IMR-90 (cell line): Measurements from ENCODE around the gene PM20D2. TPM values are rescaled to one million over a fixed set of nuclear protein-coding genes. Genes with fewer than 3 reads are reported as not detected.

Source experiments
- ATAC-seq: fragments of 200-7000 bp; cut with Tn5 transposase; 2 replicates; pipeline ENCODE4 v1.9.1; 2020; ENCODE audit warnings: low read depth, mild to moderate bottlenecking, moderate library complexity
- Bru-seq: library from RNA; stranded (reverse); fragments of 400-500 nt; gene quantifications from one replicate; lab custom pipeline; 2021; lab: Mats Ljungman, UMichigan
- BruChase-seq, 2 experiments: library from RNA; stranded (reverse); fragments of 400-500 nt; gene quantifications; one replicate each; lab custom pipeline; 2021; lab: Mats Ljungman, UMichigan
- BruUV-seq: library from RNA; stranded (reverse); fragments of 400-500 nt; replicated peaks from 2 replicates; lab custom pipeline; 2021; lab: Mats Ljungman, UMichigan
- CTCF ChIA-PET: fragments of 300-600 bp; formaldehyde crosslinking; extraction: SDS; loops from one replicate; lab custom pipeline; 2021; ENCODE audit warnings: antibody characterized with exemption; lab: Yijun Ruan, JAX
- POLR2A ChIA-PET: fragments of 300-600 bp; sonication (Branson Sonifier 250); formaldehyde crosslinking; loops from one replicate; lab custom pipeline; 2022; ENCODE audit warnings: antibody characterized with exemption; ENCODE audit not compliant: unreplicated experiment; lab: Charles Lee
- DNase-seq: peaks from one replicate; pipeline ENCODE4 v3.0.0; 2013
- H2AFZ ChIP-seq: replicated peaks from 2 replicates; pipeline ENCODE3; 2013; ENCODE audit warnings: low read length, mild to moderate bottlenecking; ENCODE audit not compliant: poor library complexity
- H2AK5ac ChIP-seq: 2 replicates; pipeline ENCODE4 v1.6.1; 2013; ENCODE audit warnings: low read depth, low read length, inconsistent platforms
- H2AK9ac ChIP-seq: replicated peaks from 2 replicates; pipeline ENCODE3; 2013; ENCODE audit warnings: mild to moderate bottlenecking, low read depth, low read length, moderate library complexity; ENCODE audit not compliant: poor library complexity
- H2BK120ac ChIP-seq: 2 replicates; pipeline ENCODE4 v1.6.1; 2013; ENCODE audit warnings: low read depth, low read length, inconsistent platforms
- H2BK15ac ChIP-seq: 3 replicates; pipeline ENCODE4 v1.6.1; 2013; ENCODE audit warnings: low read depth, low read length, inconsistent platforms
- H2BK20ac ChIP-seq: 2 replicates; pipeline ENCODE4 v1.6.1; 2013; ENCODE audit warnings: low read depth, mild to moderate bottlenecking, inconsistent platforms, low read length, moderate library complexity
- H2BK5ac ChIP-seq: 2 replicates; pipeline ENCODE4 v1.6.1; 2013; ENCODE audit warnings: mild to moderate bottlenecking, low read depth, low read length, inconsistent platforms; ENCODE audit not compliant: poor library complexity, severe bottlenecking
- H3K14ac ChIP-seq: replicated peaks from 2 replicates; pipeline ENCODE4 v1.6.1; 2013; ENCODE audit warnings: low read depth, low read length, inconsistent platforms
- H3K18ac ChIP-seq: 2 replicates; pipeline ENCODE4 v1.6.1; 2013; ENCODE audit warnings: low read depth, low read length, control low read depth
- H3K23ac ChIP-seq: 2 replicates; pipeline ENCODE4 v1.6.1; 2013; ENCODE audit warnings: low read depth, low read length, inconsistent platforms
- H3K27ac ChIP-seq: 2 replicates; pipeline ENCODE4 v1.5.1; 2013; ENCODE audit warnings: mild to moderate bottlenecking, control low read depth, low read length; ENCODE audit not compliant: insufficient read depth
- H3K27me3 ChIP-seq: 2 replicates; pipeline ENCODE4 v1.6.1; 2013; ENCODE audit warnings: low read length; ENCODE audit not compliant: control insufficient read depth, insufficient read depth
- H3K36me3 ChIP-seq: 2 replicates; pipeline ENCODE4 v1.6.1; 2013; ENCODE audit warnings: low read length, mixed read lengths; ENCODE audit not compliant: control insufficient read depth, insufficient read depth
- H3K4ac ChIP-seq: 2 replicates; pipeline ENCODE4 v1.6.1; 2013; ENCODE audit warnings: low read depth, low read length, inconsistent platforms
- H3K4me1 ChIP-seq: 2 replicates; pipeline ENCODE4 v1.6.1; 2013; ENCODE audit warnings: low read length, mixed read lengths; ENCODE audit not compliant: control insufficient read depth, insufficient read depth
- H3K4me2 ChIP-seq: 2 replicates; pipeline ENCODE4 v1.6.1; 2013; ENCODE audit warnings: low read depth, mild to moderate bottlenecking, control low read depth, low read length, moderate library complexity
- H3K4me3 ChIP-seq: 2 replicates; pipeline ENCODE4 v1.5.1; 2013; ENCODE audit warnings: low read depth, mild to moderate bottlenecking, control low read depth, low read length, moderate library complexity; ENCODE audit not compliant: insufficient read depth
- H3K56ac ChIP-seq: 2 replicates; pipeline ENCODE4 v1.6.1; 2013; ENCODE audit warnings: low read length, inconsistent platforms; ENCODE audit not compliant: insufficient read depth; ENCODE audit errors: extremely low read depth
- H3K79me1 ChIP-seq, 2 experiments: 2 replicates each; pipeline ENCODE4 v1.6.1; 2013; ENCODE audit warnings: low read length in 2 of 2, inconsistent platforms in 1 of 2, low read depth in 1 of 2
- H3K9ac ChIP-seq: 2 replicates; pipeline ENCODE4 v1.6.1; 2013; ENCODE audit warnings: low read depth, low read length, control low read depth
- H3K9me1 ChIP-seq: 2 replicates; pipeline ENCODE4 v1.6.1; 2013; ENCODE audit warnings: low read length, inconsistent platforms; ENCODE audit not compliant: insufficient read depth
- H3K9me3 ChIP-seq: 2 replicates; pipeline ENCODE4 v1.6.1; 2013; ENCODE audit warnings: low read length; ENCODE audit not compliant: control insufficient read depth, insufficient read depth
- H4K20me1 ChIP-seq: 2 replicates; pipeline ENCODE4 v1.6.1; 2013; ENCODE audit warnings: low read length, inconsistent platforms; ENCODE audit not compliant: insufficient read depth
- H4K5ac ChIP-seq: 2 replicates; pipeline ENCODE4 v1.6.1; 2013; ENCODE audit warnings: mild to moderate bottlenecking, low read depth, low read length, control low read depth
- H4K8ac ChIP-seq, 2 experiments: 2 replicates each; pipeline ENCODE4 v1.6.1; 2013; ENCODE audit warnings: low read depth in 2 of 2, low read length in 2 of 2, control low read depth in 1 of 2, inconsistent platforms in 1 of 2
- H4K91ac ChIP-seq: 2 replicates; pipeline ENCODE4 v1.6.1; 2013; ENCODE audit warnings: low read depth, low read length, inconsistent platforms; ENCODE audit not compliant: insufficient read depth
- CEBPB ChIP-seq: IDR thresholded peaks from 2 replicates; pipeline ENCODE4 v1.6.1; 2012; ENCODE audit warnings: low read depth, low read length, improper control_type of control experiment
- MAZ ChIP-seq: IDR thresholded peaks from 2 replicates; pipeline ENCODE4 v1.6.1; 2012; ENCODE audit warnings: low read depth, mild to moderate bottlenecking, low read length, improper control_type of control experiment, moderate library complexity, borderline replicate concordance
- NFE2L2 ChIP-seq: fragments of 150-350 bp; IDR thresholded peaks from 2 replicates; pipeline ENCODE4 v1.6.1; 2016; ENCODE audit warnings: low read depth, mild to moderate bottlenecking, low read length
- WGBS, 2 experiments: methylation state at CpG; one replicate each; pipeline versions ENCODE4 v1.1.5 to v1.1.7; 2013; ENCODE audit warnings: missing lambda C conversion rate in 2 of 2; ENCODE audit not compliant: insufficient read length in 1 of 2; ENCODE audit errors: extremely low coverage in 2 of 2; 5-methylcytosine and 5-hydroxymethylcytosine counted together
- dilution Hi-C: fragments of 300-500 bp; cut with HindIII; formaldehyde crosslinking; loops from one replicate; pipeline ENCODE4 v1.14.3; 2018; ENCODE audit warnings: low sequenced_read_pairs; ENCODE audit not compliant: unreplicated experiment
- in situ Hi-C: fragments of 300-500 bp; cut with MboI; formaldehyde crosslinking; loops from 3 replicates; pipeline ENCODE4 v1.14.3; 2019; ENCODE audit warnings: low sequenced_read_pairs, inconsistent platforms, mixed read lengths
- intact Hi-C: fragments of 100-400 bp; cut with micrococcal nuclease; formaldehyde crosslinking; loops from 2 replicates; pipeline ENCODE4 v1.10.0; 2022
- long read RNA-seq: library from polyadenylated mRNA; unstranded; transcript quantifications from one replicate; pipeline ENCODE4 v2.0.0, GENCODE V29; 2021; ENCODE audit not compliant: unreplicated experiment
- polyA plus RNA-seq, 3 experiments: library from polyadenylated mRNA; depleted of rRNA; stranded (reverse); fragments of >200 nt; gene quantifications; 2 replicates each; pipeline ENCODE4 v1.2.3, GENCODE V29; 2012; ENCODE audit warnings: low replicate concordance in 1 of 3
- total RNA-seq: library from RNA; depleted of rRNA; stranded (reverse); fragments of >200 nt; gene quantifications from 2 replicates; pipeline ENCODE4 v1.2.3, GENCODE V29; 2012; rRNA removed

PM20D2 gene, protein sequence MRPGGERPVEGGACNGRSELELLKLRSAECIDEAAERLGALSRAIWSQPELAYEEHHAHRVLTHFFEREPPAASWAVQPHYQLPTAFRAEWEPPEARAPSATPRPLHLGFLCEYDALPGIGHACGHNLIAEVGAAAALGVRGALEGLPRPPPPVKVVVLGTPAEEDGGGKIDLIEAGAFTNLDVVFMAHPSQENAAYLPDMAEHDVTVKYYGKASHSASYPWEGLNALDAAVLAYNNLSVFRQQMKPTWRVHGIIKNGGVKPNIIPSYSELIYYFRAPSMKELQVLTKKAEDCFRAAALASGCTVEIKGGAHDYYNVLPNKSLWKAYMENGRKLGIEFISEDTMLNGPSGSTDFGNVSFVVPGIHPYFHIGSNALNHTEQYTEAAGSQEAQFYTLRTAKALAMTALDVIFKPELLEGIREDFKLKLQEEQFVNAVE
- total RNA-seq = 6.5 and 11.4 TPM in 2 replicates
- polyA plus RNA-seq (2012; rRNA removed) = 5.0 and 6.0 TPM in 2 replicates
- 1.9 TPM in 2 replicates for polyA plus RNA-seq (2012; cell fraction: cytosol; rRNA removed)
- 2.6 and 4.2 TPM in 2 replicates for polyA plus RNA-seq (2012; cell fraction: nucleus; rRNA removed; ENCODE audit: low replicate concordance)
- percentile 57 among the genes with signal in this experiment for Bru-seq, nascent RNA
- percentile 69 among the genes with signal in this experiment for BruChase-seq, experiment 1, labeled RNA remaining after a 6-hour chase
- BruChase-seq, experiment 2, labeled RNA remaining after a 2-hour chase = percentile 62 among the genes with signal in this experiment
- long read RNA-seq, full-length matches to known transcripts = 1 of 6 reads
- long read RNA-seq, partial matches to known transcripts = 0 of 6 reads
- long read RNA-seq, other reads (novel, unspliced or antisense) = 5 of 6 reads

- peaks cover 2% of the 10 kb centered on the region; the same call in 1 of the 2 replicates for H3K9me1 ChIP-seq
- peaks cover 3% of the 10 kb centered on the region; the same call in 1 of the 2 replicates for H3K4me1 ChIP-seq
- H3K18ac ChIP-seq = peak within 1 kb of the TSS; percentile 6; the same call in 1 of the 2 replicates
- H2BK120ac ChIP-seq = peak within 1 kb of the TSS; percentile 9; the same call in 1 of the 2 replicates
- H3K9ac ChIP-seq = peak within 1 kb of the TSS; percentile 66; the same call in 1 of the 2 replicates
- peak within 1 kb of the TSS; percentile 100 for H3K4me2 ChIP-seq
- 0 out of 2 replicates have a peak within 1 kb of the TSS, but pooled peaks have one; percentile 4 for H4K5ac ChIP-seq
- dilution Hi-C loops (no loop called here), intact Hi-C loops (loop anchor here (5.0 kb wide), 1 partner anchor 164 kb away; no protein-coding TSS in a partner anchor), in situ Hi-C loops (loop anchor here (25.0 kb wide), 1 partner anchor 216 kb away; the partner anchor contains the start of gene UBE2J1)
- peak within 1 kb of the TSS; percentile 8 to 71; a peak in 3 of 4 replicates for H4K8ac ChIP-seq
- H4K91ac ChIP-seq = peak within 1 kb of the TSS; percentile 33; the same call in 1 of the 2 replicates
- ChIA-PET CTCF (no interaction called here), POLR2A (no interaction called here)
- H2BK15ac ChIP-seq = peak within 1 kb of the TSS; percentile 5; the same call in 1 of the 3 replicates
- peak within 1 kb of the TSS; percentile 31 for H3K23ac ChIP-seq
- H3K27me3 ChIP-seq = no peaks in the 10 kb centered on the region
- no peak within 1 kb of the TSS for H2AK5ac ChIP-seq
- H3K27ac ChIP-seq = peak within 1 kb of the TSS; percentile 37; the same call in 1 of the 2 replicates
- peak within 1 kb of the TSS; percentile 64 for H3K4ac ChIP-seq
- no peaks in the 10 kb centered on the region for H3K36me3 ChIP-seq
- BruUV-seq = no TSS peak
- no peak for TF ChIP-seq NFE2L2
- no peak for TF ChIP-seq CEBPB
- 0 out of 2 replicates have a peak, but pooled peaks have one; percentile 9 for TF ChIP-seq MAZ
- H3K79me1 ChIP-seq = peaks cover 0 to 7% of the 10 kb centered on the region in 2 experiments; a peak in 3 of 4 replicates
- H3K56ac ChIP-seq = peak within 1 kb of the TSS; percentile 17; the same call in 1 of the 2 replicates
- peak within 1 kb of the TSS; percentile 8 for H2BK20ac ChIP-seq
- no peaks in the 10 kb centered on the region for H4K20me1 ChIP-seq
- DNase-seq (peak; percentile 20), ATAC-seq (peak; percentile 71)
- H3K9me3 ChIP-seq = no peaks in the 10 kb centered on the region
- peak within 1 kb of the TSS; percentile 38; the same call in 1 of the 2 replicates for H3K14ac ChIP-seq
- peak within 1 kb of the TSS; percentile 95 for H2AFZ ChIP-seq
- peak within 1 kb of the TSS; percentile 78 for H3K4me3 ChIP-seq
- WGBS, 2 experiments = 0% methylated on average over 51 of the region's 102 CpGs; no CpG with 5 or more reads in 1 of the 2 experiments
- H2AK9ac ChIP-seq = peak within 1 kb of the TSS; percentile 31
- H2BK5ac ChIP-seq = peak within 1 kb of the TSS; percentile 22
Measured at GRCh38 chr6:89145956-89146717, at the start of gene PM20D2. Gene PM20D2 (plus strand): TSS chr6:89146055. CDS start chr6:89146145, 90 bp downstream.
